ENCODE results near the gene DPRX. TPM values are rescaled to one million over a fixed set of nuclear protein-coding genes. Genes with fewer than 3 reads are reported as not detected.

DPRX gene
- total and polyA plus RNA-seq, 8 donors, result 0.16 TPM; not detected in 7

DNA sequence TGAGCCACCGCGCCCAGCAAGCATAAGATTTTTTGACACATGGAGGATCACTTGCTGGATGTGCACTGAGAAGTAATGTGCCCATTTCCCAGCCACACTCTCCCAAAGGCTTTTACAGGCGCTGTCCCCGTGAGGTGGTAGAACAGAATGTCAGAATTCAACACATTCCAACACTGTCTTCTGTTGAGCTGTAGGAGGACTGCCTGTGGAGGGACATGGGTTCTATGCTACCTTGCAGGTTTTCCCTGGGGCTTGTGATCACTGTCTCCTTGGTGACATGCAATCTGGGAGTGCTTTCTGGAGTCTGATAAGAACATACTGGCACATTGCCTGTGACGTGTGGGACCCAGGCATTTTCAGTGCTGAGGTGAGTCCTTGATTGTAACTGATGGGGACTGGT is 38.5 kb downstream of the DPRX start:
- H3K27me3 ChIP-seq, result no peaks in the 10 kb centered on the region
- intact Hi-C loops (cut with DNase I), result no loop called here
- H3K4me1 ChIP-seq, result no peaks in the 10 kb centered on the region
- H3K27ac ChIP-seq, result no peak overlapping the region
- no peaks in the 10 kb centered on the region for H3K9me3 ChIP-seq
- ATAC-seq, result no peak
- 61 to 62% methylated on average over 5 of the region's 5 CpGs for WGBS, 2 donors
- no peaks in the 10 kb centered on the region for H3K36me3 ChIP-seq
- TF ChIP-seq, protein P1, sequence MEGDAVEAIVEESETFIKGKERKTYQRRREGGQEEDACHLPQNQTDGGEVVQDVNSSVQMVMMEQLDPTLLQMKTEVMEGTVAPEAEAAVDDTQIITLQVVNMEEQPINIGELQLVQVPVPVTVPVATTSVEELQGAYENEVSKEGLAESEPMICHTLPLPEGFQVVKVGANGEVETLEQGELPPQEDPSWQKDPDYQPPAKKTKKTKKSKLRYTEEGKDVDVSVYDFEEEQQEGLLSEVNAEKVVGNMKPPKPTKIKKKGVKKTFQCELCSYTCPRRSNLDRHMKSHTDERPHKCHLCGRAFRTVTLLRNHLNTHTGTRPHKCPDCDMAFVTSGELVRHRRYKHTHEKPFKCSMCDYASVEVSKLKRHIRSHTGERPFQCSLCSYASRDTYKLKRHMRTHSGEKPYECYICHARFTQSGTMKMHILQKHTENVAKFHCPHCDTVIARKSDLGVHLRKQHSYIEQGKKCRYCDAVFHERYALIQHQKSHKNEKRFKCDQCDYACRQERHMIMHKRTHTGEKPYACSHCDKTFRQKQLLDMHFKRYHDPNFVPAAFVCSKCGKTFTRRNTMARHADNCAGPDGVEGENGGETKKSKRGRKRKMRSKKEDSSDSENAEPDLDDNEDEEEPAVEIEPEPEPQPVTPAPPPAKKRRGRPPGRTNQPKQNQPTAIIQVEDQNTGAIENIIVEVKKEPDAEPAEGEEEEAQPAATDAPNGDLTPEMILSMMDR (IDR thresholded peaks at IDR 0.05), result no peak
- no peak for FAIRE-seq
- no peak overlapping the region for H3K4me3 ChIP-seq
- DNase-seq, result no peak

DNA sequence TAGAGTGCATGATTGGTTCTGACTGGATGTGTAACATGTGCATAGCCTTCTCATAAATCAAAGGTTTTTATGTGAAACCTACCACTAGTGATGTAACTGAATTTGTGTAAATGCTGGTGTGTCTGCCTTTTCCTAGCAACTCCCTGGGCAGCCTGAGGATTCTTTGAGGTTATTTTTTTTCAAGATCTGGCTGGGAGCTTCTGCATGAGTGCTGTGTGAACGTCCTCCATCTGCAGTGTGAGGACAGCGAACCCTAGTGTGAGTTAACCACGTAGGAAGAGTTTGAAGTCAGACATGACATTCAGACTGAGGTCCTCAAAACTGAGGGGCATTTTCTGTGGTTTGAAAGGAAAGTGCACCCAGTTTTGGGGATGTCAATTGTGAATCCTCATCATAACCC is 39.9 kb downstream of the DPRX start:
- Histone ChIP-seq H3K9me3 (no peaks in the 10 kb centered on the region), H3K4me3 (no peak overlapping the region), H3K27ac (no peak overlapping the region), H3K4me1 (no peaks in the 10 kb centered on the region), H3K27me3 (no peaks in the 10 kb centered on the region), H3K36me3 (no peaks in the 10 kb centered on the region)
- no peak for DNase-seq
- no peak for ATAC-seq
- TF ChIP-seq, protein P1 (IDR thresholded peaks at IDR 0.05), result no peak
- FAIRE-seq, result no peak
- intact Hi-C loops (cut with DNase I), result no loop called here
- WGBS, 2 donors, result 22 to 41% methylated on average over 3 of the region's 3 CpGs

Small RNAs within 50 kb of the gene (microRNA-seq; reads per million reads assigned to microRNA genes)
- 0 reads per million in 2 donors for gene MIR1323
- 0 to 0.59 reads per million in 2 donors for gene MIR498
- gene MIR512-1, result 0 reads per million in 2 donors
- 0 reads per million in 2 donors for gene MIR512-2
- gene MIR515-1, result 0 reads per million in 2 donors
- 0 reads per million in 2 donors for gene MIR515-2
- 0 reads per million in 2 donors for gene MIR519C
- 0 reads per million in 2 donors for gene MIR519E
- gene MIR520E, result 0 reads per million in 2 donors
- gene MIR520F, result 0 reads per million in 2 donors

Other genes with a start within 250 kb of the DPRX start
- 10 to 100 TPM in 1 of 6 donors, 1 to 10 TPM in 5; 4.9 to 10.1 (median 6.2) TPM for gene ZNF765, start 236.8 kb upstream of the DPRX start, total RNA-seq
- 1 to 10 TPM; 3.5 to 5.1 TPM for gene ZNF765, start 236.8 kb upstream of the DPRX start, polyA plus RNA-seq
- gene ZNF761, start 200.0 kb upstream of the DPRX start, total RNA-seq, result 1 to 10 TPM; 4.8 to 8.6 (median 5.8) TPM
- 1 to 10 TPM; 7.3 to 7.5 TPM for gene ZNF761, start 200.0 kb upstream of the DPRX start, polyA plus RNA-seq
- 1 to 10 TPM; 1.2 to 4.6 (median 2.6) TPM for gene ZNF813, start 164.3 kb upstream of the DPRX start, total RNA-seq
- gene ZNF813, start 164.3 kb upstream of the DPRX start, polyA plus RNA-seq, result under 1 TPM; 0.68 to 0.94 TPM
- gene ZNF331, start 93.9 kb upstream of the DPRX start, total RNA-seq, result 10 to 100 TPM in 5 of 6 donors, 1 to 10 TPM in 1; 9.4 to 13.2 (median 11.3) TPM
- 10 to 100 TPM; 14.3 to 14.5 TPM for gene ZNF331, start 93.9 kb upstream of the DPRX start, polyA plus RNA-seq
- gene NLRP12, start 192.3 kb downstream of the DPRX start, total RNA-seq, result under 1 TPM in 5 of 6 donors, not detected in 1; 0.08 to 0.81 (median 0.32) TPM
- under 1 TPM; 0.02 to 0.19 TPM for gene NLRP12, start 192.3 kb downstream of the DPRX start, polyA plus RNA-seq
- 10 to 100 TPM; 21.5 to 57.6 (median 31.0) TPM for gene MYADM, start 235.9 kb downstream of the DPRX start, total RNA-seq
- gene MYADM, start 235.9 kb downstream of the DPRX start, polyA plus RNA-seq, result 10 to 100 TPM; 14.0 to 40.6 TPM